Measurements from ENCODE around the gene CEBPE. TPM values are rescaled to one million over a fixed set of nuclear protein-coding genes. Genes with fewer than 3 reads are reported as not detected.
A peak's percentile ranks its signal among the peaks of the same experiment; 100 is the strongest.

The CEBPE gene
- total RNA-seq, 2 donors from 2014 or later, result not detected

GRCh38 chr14:23147676-23148075 lies 28.6 kb upstream of the CEBPE start:
- DNase-seq, result peak; percentile 38 to 66 (median 62)
- 56% methylated on average over 1 of the region's 1 CpG; no CpG with 5 or more reads in 1 of the 2 donors for WGBS, 2 donors
- peaks cover 21% of the 10 kb centered on the region for H3K4me1 ChIP-seq
- no peak overlapping the region for H3K27ac ChIP-seq
- H3K36me3 ChIP-seq (replicated peaks in 1 of 2; ENCODE audit: insufficient read depth in 1 of 2, low read depth in 2 of 2), result no peaks in the 10 kb centered on the region
- peak; percentile 44 for ATAC-seq
- H3K27me3 ChIP-seq, result no peaks in the 10 kb centered on the region
- no peaks in the 10 kb centered on the region for H3K9me3 ChIP-seq
- TF ChIP-seq POLR2A (IDR thresholded peaks at IDR 0.05), result no peak
- intact Hi-C loops (cut with DNase I), result no loop called here
- H3K4me3 ChIP-seq, result no peak overlapping the region

- intact Hi-C loops (cut with DNase I), result no loop called here
- 96 to 97% methylated on average over 4 of the region's 4 CpGs for WGBS, 2 donors
- no peak for ATAC-seq
Measured at GRCh38 chr14:23146980-23147379, 27.9 kb upstream of the CEBPE start.

DNA sequence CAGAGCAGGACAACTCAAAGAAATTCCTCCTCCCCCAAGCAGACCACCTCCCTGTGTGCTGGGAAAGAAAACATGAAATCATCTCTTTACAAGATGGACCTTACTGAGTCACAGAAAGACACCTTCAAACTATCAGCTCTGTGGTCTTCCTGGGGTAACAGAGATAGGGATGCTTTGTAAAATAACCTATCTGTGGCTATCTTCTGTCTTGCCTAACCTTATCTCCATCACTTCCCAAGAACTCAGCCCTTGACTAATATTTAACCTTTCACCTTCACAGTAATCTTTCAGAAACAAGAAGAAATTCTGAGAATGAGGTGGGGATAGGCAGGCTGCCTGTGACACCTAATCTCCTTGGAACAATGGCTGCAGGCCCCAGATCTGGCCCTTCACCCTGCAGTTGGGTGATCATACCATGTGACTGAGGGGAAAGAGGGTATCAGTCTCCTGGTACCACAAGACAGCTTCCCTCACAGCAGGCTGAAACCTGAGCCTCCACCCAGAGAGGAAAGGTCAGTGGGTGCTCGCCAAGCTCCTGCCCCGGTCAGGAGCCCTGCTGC lies 27.4 kb upstream of the CEBPE start:
- H3K27me3 ChIP-seq, result no peaks in the 10 kb centered on the region
- no peak for DNase-seq
- no peaks in the 10 kb centered on the region for H3K9me3 ChIP-seq
- H3K36me3 ChIP-seq (replicated peaks in 1 of 2; ENCODE audit: insufficient read depth in 1 of 2, low read depth in 2 of 2), result no peaks in the 10 kb centered on the region
- no peak for ATAC-seq
- TF ChIP-seq POLR2A (IDR thresholded peaks at IDR 0.05), result no peak
- TF ChIP-seq, protein P1, sequence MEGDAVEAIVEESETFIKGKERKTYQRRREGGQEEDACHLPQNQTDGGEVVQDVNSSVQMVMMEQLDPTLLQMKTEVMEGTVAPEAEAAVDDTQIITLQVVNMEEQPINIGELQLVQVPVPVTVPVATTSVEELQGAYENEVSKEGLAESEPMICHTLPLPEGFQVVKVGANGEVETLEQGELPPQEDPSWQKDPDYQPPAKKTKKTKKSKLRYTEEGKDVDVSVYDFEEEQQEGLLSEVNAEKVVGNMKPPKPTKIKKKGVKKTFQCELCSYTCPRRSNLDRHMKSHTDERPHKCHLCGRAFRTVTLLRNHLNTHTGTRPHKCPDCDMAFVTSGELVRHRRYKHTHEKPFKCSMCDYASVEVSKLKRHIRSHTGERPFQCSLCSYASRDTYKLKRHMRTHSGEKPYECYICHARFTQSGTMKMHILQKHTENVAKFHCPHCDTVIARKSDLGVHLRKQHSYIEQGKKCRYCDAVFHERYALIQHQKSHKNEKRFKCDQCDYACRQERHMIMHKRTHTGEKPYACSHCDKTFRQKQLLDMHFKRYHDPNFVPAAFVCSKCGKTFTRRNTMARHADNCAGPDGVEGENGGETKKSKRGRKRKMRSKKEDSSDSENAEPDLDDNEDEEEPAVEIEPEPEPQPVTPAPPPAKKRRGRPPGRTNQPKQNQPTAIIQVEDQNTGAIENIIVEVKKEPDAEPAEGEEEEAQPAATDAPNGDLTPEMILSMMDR (IDR thresholded peaks at IDR 0.05), result no peak
- H3K4me3 ChIP-seq, result no peak overlapping the region
- 79 to 80% methylated on average over 1 to 2 of the region's 2 CpGs for WGBS, 2 donors
- intact Hi-C loops (cut with DNase I), result no loop called here
- peaks cover 20% of the 10 kb centered on the region for H3K4me1 ChIP-seq
- no peak overlapping the region for H3K27ac ChIP-seq

More at GRCh38 chr14:23146980-23147379, 27.9 kb upstream of the CEBPE start:
- no peaks in the 10 kb centered on the region for H3K36me3 ChIP-seq (replicated peaks in 1 of 2; ENCODE audit: insufficient read depth in 1 of 2, low read depth in 2 of 2)
- peaks cover 21% of the 10 kb centered on the region for H3K4me1 ChIP-seq
- TF ChIP-seq, protein P1 (IDR thresholded peaks at IDR 0.05), result no peak
- no peak for TF ChIP-seq POLR2A (IDR thresholded peaks at IDR 0.05)
- H3K4me3 ChIP-seq, result no peak overlapping the region
- DNase-seq, result no peak
- no peaks in the 10 kb centered on the region for H3K9me3 ChIP-seq
- no peaks in the 10 kb centered on the region for H3K27me3 ChIP-seq
- H3K27ac ChIP-seq, result no peak overlapping the region

DNA sequence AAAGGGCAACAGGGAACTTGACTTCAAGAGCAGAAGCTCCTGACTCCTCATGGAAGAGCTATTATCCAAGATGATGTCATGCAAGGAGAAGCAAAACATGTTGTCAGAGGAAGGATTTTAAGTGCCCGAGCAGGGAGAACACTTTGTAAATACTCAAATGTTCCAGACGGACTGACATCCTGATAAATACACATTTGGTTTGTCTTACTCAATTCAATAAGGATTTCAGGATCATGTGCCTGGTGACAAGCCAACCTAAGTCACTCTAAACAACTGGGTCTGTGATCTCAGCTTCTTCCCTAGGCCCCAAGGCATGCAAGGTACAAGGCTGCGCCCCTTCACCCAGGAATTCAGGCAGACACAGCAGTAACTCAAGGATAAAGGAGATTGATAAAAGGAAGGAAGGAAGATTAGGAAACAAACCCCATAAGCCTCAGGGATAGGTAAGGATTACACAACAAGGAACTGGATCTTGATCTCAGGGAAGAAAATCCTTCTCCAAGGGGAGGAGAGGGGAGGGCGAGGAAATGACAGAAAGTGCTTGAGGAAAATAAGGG lies 26.8 kb upstream of the CEBPE start:
- H3K4me3 ChIP-seq, result no peak overlapping the region
- WGBS, 2 donors, result 65 to 76% methylated on average over 4 of the region's 4 CpGs
- H3K4me1 ChIP-seq, result peaks cover 20% of the 10 kb centered on the region
- no peaks in the 10 kb centered on the region for H3K9me3 ChIP-seq
- intact Hi-C loops (cut with DNase I), result no loop called here
- no peak overlapping the region for H3K27ac ChIP-seq
- ATAC-seq, result no peak
- no peaks in the 10 kb centered on the region for H3K27me3 ChIP-seq
- DNase-seq, result no peak
- no peaks in the 10 kb centered on the region for H3K36me3 ChIP-seq (replicated peaks in 1 of 2; ENCODE audit: insufficient read depth in 1 of 2, low read depth in 2 of 2)
- TF ChIP-seq, protein P1 (IDR thresholded peaks at IDR 0.05), result no peak
- TF ChIP-seq POLR2A (IDR thresholded peaks at IDR 0.05), result no peak

GRCh38 chr14:23143911-23144310 lies 24.9 kb upstream of the CEBPE start:
- Histone ChIP-seq H3K36me3 (replicated peaks in 1 of 2; ENCODE audit: insufficient read depth in 1 of 2, low read depth in 2 of 2) (no peaks in the 10 kb centered on the region), H3K9me3 (no peaks in the 10 kb centered on the region), H3K4me1 (peaks cover 20% of the 10 kb centered on the region), H3K27me3 (no peaks in the 10 kb centered on the region), H3K4me3 (no peak overlapping the region), H3K27ac (no peak overlapping the region)
- TF ChIP-seq POLR2A (IDR thresholded peaks at IDR 0.05), result no peak
- TF ChIP-seq, protein P1 (IDR thresholded peaks at IDR 0.05), result no peak
- 32 to 67% methylated on average over 1 of the region's 1 CpG for WGBS, 2 donors
- intact Hi-C loops (cut with DNase I), result no loop called here
- no peak for DNase-seq
- ATAC-seq, result no peak

Measured in body of pancreas (tissue), 4 donors.